NCI-H82 treated with DMSO at 0.1 percent for 48 hours (cell line): ENCODE data around the gene AKT2.

Source experiments
- DNase-seq: peaks from one replicate; lab custom pipeline; 2025; ENCODE audit not compliant: unreplicated experiment; lab: John Stamatoyannopoulos, UW

The AKT2 gene

GRCh38 chr19:40274585-40275544 is 10.3 kb downstream of the AKT2 start:
- no peak for DNase-seq

DNA sequence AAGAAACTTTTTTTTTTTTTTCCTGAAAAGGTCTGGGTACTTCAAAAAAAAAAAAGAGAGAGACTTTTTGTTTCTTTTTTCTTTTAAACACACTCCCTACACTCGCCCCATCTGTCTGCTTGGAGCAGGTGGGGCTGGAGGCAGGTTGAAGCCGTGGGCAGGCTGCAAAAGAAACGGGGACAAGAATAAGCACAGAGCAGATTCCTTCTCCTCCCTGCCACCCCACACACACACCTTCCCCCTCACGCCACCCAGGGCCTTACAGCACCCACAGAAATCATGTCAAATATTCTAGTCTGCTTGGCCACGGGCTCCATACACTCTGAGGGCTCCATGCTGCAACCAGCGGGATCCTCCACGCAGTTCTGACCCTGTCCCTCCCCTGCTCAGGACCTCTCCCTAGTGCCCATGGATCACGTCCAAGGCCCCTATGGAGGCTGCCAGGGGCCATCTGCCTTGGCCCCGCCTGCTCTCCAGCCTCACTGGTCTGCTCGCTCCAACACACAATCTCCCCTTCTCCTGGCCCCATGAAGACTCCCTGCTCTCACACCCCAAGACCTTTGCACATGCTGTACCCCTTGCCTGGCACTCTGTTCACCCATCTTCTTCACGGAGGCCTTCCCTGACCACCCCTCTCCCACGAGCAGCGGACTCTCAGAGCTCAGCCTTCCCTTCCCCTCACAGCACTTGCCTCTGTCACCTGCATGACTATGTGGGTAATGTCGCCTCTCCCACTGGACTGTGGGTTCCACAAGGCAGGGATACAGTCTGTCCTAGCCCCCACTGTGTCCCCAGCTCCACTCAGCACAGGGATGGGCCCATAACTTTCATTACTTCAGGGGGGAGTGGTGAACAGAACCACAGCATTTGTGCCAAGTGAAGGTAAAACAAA is 11.4 kb downstream of the AKT2 start:
- no peak for DNase-seq

DNA sequence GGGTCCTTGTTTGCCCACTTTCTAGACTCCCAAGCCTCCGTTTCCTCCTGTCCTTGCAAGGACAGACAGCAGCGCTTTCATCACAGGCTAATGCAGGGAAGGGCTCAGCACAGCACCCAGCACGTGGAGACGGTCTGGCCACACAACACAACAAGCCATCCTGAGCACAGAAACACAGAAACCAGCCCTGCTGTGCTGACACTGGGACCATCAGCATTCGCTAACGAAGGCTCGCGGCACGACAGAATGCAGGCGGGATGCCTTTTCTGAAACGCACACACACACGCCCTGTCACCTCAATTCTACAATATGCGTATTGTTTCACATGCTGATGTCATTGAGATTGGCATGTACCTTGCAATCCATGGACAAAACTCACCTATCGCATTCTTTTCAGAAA is 12.9 kb downstream of the AKT2 start:
- no peak for DNase-seq

DNA sequence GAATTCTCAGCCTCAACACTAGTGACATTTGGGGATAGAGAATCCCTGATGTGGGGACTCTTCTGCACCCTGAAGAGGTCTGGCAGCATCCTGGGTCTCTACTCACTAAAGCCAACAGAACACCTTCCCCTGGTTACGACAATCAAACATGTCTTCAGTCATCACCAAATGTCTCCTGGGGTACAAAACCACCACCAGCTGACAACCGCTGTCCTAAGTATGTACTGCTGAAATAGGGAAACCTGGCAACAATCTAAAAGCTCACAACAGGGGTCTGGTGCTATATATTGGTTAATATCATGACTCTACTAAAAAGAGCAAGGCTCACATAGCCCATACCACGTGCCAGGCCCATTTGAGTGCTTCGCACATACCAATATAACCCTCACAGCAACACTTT is 13.4 kb downstream of the AKT2 start:
- DNase-seq: no peak

DNA sequence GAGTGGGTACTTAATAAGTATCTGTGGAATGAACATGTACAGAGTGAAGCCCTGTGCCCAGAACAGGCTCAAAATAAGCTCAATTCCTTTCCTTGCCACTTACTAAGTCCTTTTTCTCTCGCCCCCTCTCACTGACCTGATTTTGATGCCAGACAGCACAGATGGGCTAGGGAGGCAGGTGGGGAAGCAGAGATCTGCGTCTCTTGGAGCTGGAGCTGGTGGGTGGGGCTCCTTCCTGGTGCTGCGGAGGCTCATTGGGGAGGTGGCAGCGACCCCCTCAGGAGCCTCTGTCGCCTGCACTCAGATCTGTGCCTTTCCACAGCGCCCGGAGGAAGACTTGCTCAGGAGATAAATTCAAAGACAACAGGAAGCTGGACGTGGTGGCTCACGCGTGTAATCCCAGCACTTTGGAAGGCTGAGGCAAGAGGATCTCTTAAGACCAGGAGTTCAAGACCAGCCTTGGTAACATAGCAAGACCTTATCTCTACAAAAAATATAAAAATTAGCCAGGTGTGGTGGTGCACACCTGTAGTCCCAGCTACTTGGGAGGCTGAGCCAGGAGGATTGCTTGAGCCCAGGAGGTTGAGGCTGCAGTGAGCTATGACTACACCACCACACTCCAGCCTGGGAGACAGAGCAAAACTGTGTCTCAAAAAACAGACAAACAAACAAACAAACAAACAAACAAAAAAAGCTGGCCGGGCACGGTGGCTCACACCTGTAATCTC is 14.6 kb downstream of the AKT2 start:
- peak; percentile 22 for DNase-seq

- no peak for DNase-seq
These were observed 15.8 kb downstream of the AKT2 start for GRCh38 chr19:40269216-40269940.

GRCh38 chr19:40267601-40267997 is 17.5 kb downstream of the AKT2 start:
- DNase-seq: no peak

DNA sequence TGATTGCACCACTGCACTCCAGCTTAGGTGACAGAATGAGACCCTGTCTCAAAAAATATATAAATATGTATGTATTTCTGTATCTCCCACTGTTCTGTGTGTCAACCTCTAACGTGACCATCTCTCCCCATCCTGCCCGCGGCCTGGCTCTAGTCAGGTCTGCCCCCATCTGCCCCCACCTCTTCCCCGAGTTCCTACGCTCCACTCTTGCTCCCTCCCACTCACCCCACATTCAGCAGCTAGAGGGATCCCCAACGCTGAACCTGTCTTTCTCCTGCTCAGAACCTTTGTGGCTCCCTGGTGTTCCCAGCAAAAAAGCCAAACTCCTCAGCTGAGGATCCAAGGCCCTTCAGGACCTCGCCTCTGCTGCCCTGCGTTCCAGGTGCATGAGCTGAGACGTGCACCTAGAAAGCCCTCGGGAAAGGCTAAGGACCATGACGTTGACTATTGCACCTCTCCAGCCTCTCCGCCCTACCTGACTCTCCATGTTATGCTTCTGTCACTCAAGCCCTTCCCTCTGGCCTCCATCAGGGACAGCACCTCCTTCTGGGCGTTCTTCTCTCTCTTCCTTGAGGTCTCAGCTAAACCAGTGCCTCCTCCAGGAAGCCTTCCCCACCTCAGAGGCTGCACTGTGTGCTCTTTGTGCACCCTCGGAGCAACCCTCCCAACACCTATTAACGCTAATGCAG is 18.1 kb downstream of the AKT2 start:
- DNase-seq: no peak

DNA sequence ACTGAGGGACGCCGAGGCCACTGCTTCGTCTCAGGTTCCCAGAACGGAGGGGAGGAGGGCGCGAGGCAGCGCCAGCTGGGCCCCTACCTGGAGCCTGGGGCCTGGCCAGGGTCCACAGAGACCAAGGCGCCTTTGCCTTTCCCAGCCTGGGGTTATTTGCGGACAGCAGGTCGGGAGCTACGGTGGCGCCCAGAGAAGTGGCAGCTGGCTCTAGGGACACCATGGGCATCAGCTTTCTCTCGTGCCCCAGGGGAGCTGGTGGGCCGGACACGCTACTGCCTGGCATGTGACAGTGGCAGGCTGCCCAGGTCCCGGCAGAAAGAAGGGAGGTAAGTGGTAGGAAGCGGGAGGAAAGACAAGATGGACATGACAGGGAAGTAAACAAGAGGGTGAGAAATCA is 19.0 kb downstream of the AKT2 start:
- DNase-seq: no peak

- DNase-seq: no peak
These were observed 19.4 kb downstream of the AKT2 start for GRCh38 chr19:40265763-40266099.

- DNase-seq: no peak
These were observed 19.9 kb downstream of the AKT2 start for GRCh38 chr19:40265055-40265762.

DNA sequence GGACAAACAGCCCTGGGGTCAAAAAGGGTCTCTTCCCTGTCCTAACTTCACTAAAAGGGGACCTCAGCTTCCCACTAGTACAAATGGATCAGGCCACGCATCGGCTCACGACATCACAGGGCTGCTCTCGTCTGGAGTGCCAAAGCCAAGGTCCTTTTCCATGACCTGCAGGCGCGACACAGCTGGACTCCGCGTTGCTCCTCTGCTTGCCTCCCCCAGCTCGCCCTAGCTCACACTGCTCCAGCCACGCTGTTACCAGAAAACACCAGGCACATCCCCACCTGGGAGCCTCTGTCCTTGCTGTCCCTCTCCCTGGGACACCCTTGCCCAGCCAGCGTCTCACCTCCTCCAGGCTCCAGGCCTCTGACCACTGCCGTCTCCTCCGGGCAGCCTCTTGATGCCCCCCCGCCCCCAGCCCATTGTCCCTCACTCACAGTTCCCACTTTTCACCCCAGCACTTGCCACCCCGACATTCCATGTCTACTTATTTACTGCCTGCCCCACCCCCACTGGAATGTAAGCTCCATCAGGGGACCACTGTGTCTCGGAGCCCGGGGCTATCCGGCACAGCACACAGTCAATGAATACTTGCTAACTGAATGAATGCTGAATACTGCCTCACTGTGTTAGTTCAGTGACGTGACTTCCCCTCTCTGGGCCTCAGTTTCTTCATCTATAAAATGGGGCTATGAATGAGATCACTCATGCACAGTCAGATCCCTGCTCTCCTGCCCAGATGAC is 20.7 kb downstream of the AKT2 start:
- no peak for DNase-seq

DNA sequence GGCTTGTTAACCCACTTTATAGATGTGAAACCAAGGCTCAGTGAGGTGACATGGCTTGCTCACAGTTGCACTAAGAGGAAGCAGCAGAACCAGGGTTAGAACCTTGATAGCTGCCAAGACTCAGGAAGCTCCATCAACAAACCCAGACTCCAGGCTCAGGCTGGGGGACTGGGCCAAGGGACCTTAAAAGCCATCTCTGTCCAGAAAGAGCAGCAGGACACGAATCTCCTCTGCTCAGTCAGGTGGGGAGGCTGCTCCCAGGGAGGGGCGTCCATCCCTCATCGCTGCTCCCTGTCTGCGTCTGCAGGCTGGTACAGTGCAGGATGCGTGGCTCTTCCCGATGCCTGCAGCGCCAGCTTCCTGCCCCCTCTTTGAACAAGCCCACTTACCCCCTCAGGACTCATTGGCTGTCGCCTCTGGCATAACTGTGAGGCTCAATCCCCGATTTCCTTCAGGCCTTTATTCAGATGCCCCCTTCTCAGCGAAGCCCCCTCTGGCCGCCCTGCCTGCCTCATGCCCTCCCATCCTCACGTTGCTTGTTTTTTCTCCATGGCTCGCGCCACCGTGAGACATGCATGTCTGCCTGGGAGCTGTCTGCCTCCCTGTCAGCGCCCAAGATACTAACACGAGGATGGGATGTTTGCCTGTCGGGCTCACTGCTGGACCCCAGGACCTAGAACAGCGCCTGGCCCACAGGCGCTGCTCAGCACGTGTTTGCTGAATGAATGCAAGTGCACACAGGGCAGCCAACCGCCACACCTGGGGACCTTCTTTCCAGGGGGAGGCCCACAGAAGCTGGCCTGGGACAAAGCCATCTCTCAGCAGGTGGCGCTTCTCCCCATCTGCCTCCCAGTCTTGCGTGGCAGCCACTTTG is 21.5 kb downstream of the AKT2 start:
- no peak for DNase-seq

GRCh38 chr19:40262422-40262821 is 22.7 kb downstream of the AKT2 start:
- DNase-seq: no peak

- no peak for DNase-seq
These were observed 23.5 kb downstream of the AKT2 start for GRCh38 chr19:40261631-40262030.

- DNase-seq: no peak
These were observed 28.0 kb downstream of the AKT2 start for GRCh38 chr19:40257096-40257517.

DNA sequence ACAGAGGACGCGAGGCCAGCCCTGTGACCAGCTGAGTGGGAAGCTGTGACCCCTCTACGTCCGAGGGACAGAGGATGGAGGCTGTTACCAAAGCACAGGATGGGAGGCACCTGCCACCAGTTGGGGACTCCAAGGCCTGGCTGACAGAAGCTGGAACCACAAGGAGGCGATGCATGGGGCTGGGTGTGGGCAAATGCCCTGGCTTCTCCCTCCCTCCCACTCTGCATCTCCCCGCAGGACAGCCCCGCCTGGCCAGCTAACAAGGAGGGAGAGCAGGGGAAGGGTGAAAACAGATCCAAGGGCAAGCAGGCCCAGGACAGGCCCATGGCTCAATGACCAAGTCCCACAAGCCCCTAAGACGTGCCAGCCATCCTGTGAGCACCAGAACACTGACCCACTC is 28.6 kb downstream of the AKT2 start:
- DNase-seq: no peak

DNA sequence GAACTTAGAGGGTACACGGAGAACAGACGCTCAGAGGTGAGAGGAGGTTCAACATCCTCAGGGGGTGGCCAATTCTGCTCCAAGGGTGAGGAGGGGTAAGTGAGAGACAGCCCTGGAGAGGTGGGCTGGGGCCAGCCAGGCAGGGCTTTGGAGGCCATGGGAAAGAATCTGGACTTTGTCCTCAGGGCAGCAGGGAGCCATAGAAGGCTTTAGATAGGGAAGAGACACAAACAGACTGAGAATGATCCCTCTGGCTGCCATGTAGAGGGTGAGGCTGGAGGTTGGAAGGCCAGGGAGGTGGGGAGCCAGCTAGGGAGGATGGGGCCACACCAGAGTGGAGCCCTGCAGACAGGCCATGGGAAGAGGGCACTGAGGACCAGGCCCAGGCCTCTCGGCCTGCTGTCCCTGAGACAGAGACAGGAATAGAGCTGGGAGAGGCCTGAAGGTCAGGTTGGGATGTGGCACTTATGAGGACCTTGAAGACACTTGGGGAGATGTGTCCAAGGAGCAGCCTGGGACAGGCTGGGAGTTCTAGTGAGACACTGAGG is 29.5 kb downstream of the AKT2 start:
- DNase-seq: no peak
